ENCODE measurements around the gene RBM43.

RBM43 gene

GRCh38 chr2:151277067-151277466 is 15.4 kb upstream of the RBM43 start:
- H3K4me3 Mint-ChIP-seq, result no peak overlapping the region
- H3K27me3 Mint-ChIP-seq (ENCODE audit: low read depth, poor library complexity), result peaks cover 6% of the 10 kb centered on the region
- DNase-seq, result no peak
- no peaks in the 10 kb centered on the region for H3K4me1 Mint-ChIP-seq
- no peaks in the 10 kb centered on the region for H3K9me3 Mint-ChIP-seq
- H3K27ac Mint-ChIP-seq, result no peak overlapping the region
- TF ChIP-seq CTCF (IDR thresholded peaks at IDR 0.05), result no peak
- no peaks in the 10 kb centered on the region for H3K36me3 Mint-ChIP-seq (ENCODE audit: low read depth)

GRCh38 chr2:151275291-151275690 is 13.6 kb upstream of the RBM43 start:
- no peak for DNase-seq
- H3K4me3 Mint-ChIP-seq, result no peak overlapping the region
- TF ChIP-seq CTCF (IDR thresholded peaks at IDR 0.05), result no peak
- no peaks in the 10 kb centered on the region for H3K4me1 Mint-ChIP-seq
- no peak overlapping the region for H3K27ac Mint-ChIP-seq
- no peaks in the 10 kb centered on the region for H3K9me3 Mint-ChIP-seq
- H3K36me3 Mint-ChIP-seq (ENCODE audit: low read depth), result no peaks in the 10 kb centered on the region
- peaks cover 6% of the 10 kb centered on the region for H3K27me3 Mint-ChIP-seq (ENCODE audit: low read depth, poor library complexity)

GRCh38 chr2:151271824-151272223 is 10.2 kb upstream of the RBM43 start:
- DNase-seq, result no peak
- no peak overlapping the region for H3K27ac Mint-ChIP-seq
- TF ChIP-seq CTCF (IDR thresholded peaks at IDR 0.05), result no peak
- no peak overlapping the region for H3K4me3 Mint-ChIP-seq
- H3K4me1 Mint-ChIP-seq, result no peaks in the 10 kb centered on the region
- H3K27me3 Mint-ChIP-seq (ENCODE audit: low read depth, poor library complexity), result peaks cover 6% of the 10 kb centered on the region
- peaks cover 13% of the 10 kb centered on the region for H3K9me3 Mint-ChIP-seq
- H3K36me3 Mint-ChIP-seq (ENCODE audit: low read depth), result no peaks in the 10 kb centered on the region

GRCh38 chr2:151269798-151270568 is 8.3 kb upstream of the RBM43 start:
- DNase-seq, result no peak
- no peak for TF ChIP-seq CTCF (IDR thresholded peaks at IDR 0.05)

GRCh38 chr2:151268085-151268484 is 6.4 kb upstream of the RBM43 start:
- no peaks in the 10 kb centered on the region for H3K36me3 Mint-ChIP-seq (ENCODE audit: low read depth)
- no peak overlapping the region for H3K4me3 Mint-ChIP-seq
- TF ChIP-seq CTCF (IDR thresholded peaks at IDR 0.05), result no peak
- no peak for DNase-seq
- H3K9me3 Mint-ChIP-seq, result peaks cover 13% of the 10 kb centered on the region
- no peak overlapping the region for H3K27ac Mint-ChIP-seq
- H3K4me1 Mint-ChIP-seq, result no peaks in the 10 kb centered on the region
- H3K27me3 Mint-ChIP-seq (ENCODE audit: low read depth, poor library complexity), result peaks cover 9% of the 10 kb centered on the region

More at GRCh38 chr2:151269798-151270568, 8.3 kb upstream of the RBM43 start:
- no peaks in the 10 kb centered on the region for H3K36me3 Mint-ChIP-seq (ENCODE audit: low read depth)
- H3K4me1 Mint-ChIP-seq, result no peaks in the 10 kb centered on the region
- H3K4me3 Mint-ChIP-seq, result no peak overlapping the region
- H3K27me3 Mint-ChIP-seq (ENCODE audit: low read depth, poor library complexity), result peaks cover 6% of the 10 kb centered on the region
- H3K9me3 Mint-ChIP-seq, result peaks cover 13% of the 10 kb centered on the region
- H3K27ac Mint-ChIP-seq, result no peak overlapping the region

GRCh38 chr2:151267537-151267936 is 5.9 kb upstream of the RBM43 start:
- Mint-ChIP-seq H3K27me3 (ENCODE audit: low read depth, poor library complexity) (peaks cover 14% of the 10 kb centered on the region), H3K27ac (no peak overlapping the region), H3K4me3 (no peak overlapping the region), H3K36me3 (ENCODE audit: low read depth) (no peaks in the 10 kb centered on the region), H3K4me1 (no peaks in the 10 kb centered on the region), H3K9me3 (peaks cover 13% of the 10 kb centered on the region)
- no peak for DNase-seq
- no peak for TF ChIP-seq CTCF (IDR thresholded peaks at IDR 0.05)
